IPS DF 4.7 (cell line): ENCODE results near the gene MANF.
"Not testable (repeated sequence)": the region's sequence is repeated elsewhere in the genome, so short reads cannot be mapped to it uniquely, and the experiment has no call there.

Experiments
- DNase-seq: peaks from one replicate; pipeline ENCODE4 v3.0.0-alpha.2; 2013; ENCODE audit warnings: low spot score; ENCODE audit errors: extremely low read depth

The MANF gene

DNA sequence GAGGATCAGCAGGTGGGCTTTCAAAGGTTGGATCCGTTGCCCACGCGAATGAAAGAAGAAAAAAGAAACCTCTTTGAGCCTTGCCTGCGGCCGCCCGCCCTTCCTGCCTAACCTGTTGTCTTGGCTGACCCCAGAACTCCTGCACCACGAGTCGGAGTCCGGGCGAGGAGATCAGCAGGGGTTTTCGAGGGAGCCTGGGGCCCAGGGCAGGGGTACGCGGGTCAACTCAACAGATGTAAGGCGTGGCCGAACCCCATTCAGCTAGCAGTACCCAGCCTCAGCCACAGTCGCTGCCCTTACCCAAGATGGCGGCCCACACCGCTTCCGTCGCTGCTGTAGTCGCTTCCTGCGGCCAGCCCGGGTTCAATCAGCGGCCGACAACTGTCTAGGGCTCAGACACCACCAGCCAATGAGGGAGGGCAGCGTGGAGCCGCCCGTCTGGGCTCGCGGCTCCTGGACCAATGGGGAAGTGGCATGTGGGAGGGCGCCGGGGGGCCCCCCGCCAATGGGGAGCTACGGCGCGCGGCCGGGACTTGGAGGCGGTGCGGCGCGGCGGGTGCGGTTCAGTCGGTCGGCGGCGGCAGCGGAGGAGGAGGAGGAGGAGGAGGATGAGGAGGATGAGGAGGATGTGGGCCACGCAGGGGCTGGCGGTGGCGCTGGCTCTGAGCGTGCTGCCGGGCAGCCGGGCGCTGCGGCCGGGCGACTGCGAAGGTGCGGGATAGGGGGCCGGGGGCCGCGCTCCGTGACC lies at the start of gene MANF:
Gene MANF (plus strand): TSS at position 566 of the 748 bp plus-strand sequence. CDS start 52 bp downstream, at position 618.
- peak; percentile 95 for DNase-seq

DNA sequence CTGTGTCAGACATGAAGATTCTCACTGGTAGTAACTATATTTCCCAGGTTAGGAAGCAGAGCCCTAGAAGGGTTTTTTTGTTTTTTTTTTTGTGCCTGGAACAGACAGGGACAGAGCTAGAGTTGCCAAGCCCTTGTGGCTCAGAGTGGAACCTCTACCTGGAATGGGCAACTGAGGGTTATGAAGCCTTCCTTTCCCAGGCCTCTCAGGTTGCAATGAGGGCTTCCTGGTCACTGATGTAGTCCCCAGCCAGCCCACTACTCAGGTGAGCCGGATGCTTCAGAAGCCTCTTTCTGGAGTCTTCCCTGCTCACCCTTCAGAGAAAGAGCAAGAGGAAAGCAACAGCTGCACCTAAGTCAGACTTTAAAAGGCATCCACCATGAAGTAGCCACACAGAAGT lies 48.8 kb upstream of the MANF start:
- no peak for DNase-seq

DNA sequence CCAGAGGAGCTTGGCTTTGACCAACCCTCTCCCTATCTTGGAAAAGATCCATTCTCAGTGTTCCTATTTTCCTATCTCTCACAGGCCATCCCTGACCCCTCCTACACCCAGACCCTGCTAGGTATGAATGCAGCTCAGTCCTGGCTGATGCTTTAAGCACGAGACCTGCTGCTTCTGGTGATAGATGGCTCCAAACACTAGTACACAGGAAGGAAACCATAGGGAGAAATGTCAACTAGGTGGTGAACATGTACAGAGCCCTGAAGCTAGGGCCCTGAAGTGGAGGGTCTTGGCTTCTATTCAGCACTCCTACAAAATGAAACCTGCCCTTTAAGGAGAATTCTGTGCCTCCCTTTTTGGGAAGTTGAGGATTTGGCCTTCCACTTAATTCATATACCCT lies 47.4 kb upstream of the MANF start:
- DNase-seq: no peak

DNA sequence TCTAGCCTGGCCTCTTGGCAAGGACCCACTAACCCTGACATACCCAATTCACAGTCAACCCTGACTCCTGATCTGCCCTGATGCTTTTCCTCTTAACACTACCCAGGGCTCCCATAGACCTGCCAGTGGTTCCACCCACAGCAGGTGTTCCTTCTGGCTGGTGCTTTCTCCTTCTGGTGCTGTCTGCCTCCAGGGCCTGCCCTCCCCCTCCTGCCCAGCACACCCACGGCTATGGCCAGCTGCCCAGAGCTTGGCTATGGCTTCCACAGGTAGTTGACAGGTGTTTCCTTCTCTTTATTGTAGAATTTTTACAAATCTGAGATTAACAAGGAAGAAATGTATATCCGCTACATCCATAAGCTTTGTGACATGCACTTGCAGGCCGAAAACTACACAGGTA lies 46.5 kb upstream of the MANF start:
- DNase-seq: no peak

DNA sequence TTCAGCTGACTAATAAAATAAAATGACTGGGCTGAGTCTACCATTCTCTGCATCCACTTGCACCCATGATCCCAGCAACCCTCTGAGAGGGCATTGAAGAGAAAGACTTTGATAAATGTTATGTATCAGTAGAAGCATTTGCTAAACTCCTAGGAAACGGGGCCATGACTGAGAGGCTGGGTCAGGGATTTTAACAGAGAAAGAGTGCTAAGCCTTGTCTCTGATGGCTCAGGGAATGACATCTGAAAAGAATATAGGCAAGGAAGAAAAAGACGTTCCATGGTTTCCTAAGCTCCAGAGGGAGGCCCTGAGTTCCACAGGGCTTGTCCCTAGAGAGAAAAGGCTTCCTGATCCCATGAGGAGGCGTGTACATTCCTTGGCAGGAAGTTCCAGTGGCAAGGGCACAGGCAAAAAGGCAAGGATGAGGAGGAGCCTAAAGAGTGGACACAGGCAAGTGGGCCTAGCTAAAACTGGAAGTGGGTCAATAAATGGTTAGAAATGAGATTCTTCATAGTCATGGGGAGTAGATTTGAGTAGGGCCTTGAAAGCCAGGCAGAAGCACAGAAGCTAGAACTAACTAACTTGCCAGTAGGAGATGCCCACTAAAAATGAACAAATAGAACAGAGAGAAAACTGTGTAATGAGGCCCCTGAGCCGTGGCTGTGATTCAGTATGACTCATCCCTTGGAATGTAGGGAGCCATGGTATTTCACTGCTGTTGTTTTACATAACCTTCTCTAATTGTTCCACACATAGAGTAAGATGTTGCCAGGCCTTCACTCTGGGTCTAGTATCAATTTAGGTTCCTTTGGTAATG lies 44.9 kb upstream of the MANF start:
- DNase-seq: no peak

DNA sequence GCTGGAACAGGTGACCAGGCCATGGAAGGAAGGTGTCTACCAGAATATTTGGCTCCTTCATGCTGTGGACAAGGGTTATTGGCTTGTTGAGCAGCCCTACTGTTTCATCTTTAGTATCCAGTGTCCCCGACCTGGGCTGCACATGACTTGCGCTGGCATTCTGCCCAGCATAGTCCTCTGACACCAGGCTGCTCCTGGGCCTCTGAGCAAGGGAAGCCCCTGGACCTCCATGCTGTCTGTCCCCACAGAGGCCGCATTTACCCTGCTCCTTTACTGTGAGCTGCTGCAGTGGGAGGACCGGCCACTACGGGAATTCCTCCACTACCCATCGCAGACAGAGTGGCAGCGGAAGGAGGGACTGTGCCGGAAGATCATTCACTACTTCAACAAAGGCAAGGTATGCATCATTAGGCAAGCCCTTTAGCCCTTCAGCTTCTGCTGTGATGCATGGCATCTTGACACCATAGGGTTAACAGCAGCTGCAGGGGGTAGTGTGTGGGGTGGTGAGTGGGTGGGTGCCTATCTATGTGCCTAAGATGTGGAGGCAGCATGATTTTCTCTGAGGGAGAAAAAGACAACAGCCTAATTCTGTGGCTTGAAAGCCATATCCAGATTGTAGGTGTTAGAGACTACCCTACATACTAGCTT lies 44.0 kb upstream of the MANF start:
- no peak for DNase-seq

DNA sequence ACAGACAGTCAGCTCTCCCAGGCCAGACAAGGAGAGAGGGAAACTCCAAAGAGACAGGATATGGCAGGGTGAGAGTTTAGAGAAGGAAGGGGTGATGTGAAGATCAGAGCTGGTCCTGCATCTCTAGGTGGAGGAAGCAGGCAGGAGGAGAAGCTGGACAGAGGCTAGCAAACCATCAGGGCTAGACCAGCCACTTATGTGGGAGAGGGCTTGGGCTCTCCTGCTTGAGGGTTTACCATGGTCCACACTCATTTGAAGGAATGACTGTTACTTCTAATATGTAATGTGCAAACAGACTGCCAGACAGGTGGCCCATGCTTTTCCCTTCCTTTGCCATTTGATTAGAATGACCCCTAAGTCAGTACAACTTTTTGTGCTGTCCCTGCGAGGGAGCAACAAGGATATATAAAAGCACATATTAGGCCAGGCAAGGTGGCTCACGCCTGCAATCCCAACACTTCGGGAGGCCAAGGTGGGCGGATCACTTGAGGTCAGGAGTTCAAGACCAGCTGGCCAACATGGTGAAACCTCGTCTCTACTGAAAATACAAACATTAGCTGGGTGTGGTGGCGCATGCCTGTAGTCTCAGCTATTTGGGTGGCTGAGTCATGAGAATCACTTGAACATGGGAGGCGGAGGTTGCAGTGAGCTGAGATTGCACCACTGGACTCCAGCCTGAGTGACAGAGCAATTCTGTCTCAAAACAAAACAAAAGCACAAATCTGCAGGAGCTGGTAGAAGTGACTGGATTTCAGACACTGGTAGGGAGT lies 41.0 kb upstream of the MANF start:
- DNase-seq: no peak

DNA sequence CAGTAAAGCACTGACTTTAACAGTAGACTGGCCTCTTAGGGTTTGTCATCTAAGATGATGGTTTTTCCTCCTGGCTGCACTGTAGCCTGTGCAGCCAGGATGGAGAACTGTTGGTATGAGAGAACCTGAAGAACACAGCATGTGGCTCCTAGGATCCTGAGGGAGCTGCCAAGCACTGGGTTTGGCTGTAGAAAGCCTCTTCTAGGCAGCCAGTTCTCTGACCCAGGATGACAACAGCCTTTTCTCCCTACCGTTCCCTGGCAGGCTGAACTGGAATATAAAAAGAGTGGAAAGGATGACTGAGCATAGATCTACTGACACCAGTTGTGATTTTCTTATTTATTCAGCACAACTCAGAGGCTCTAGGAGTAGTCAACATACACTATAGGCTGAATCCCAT lies 34.3 kb upstream of the MANF start:
- DNase-seq: no peak

DNA sequence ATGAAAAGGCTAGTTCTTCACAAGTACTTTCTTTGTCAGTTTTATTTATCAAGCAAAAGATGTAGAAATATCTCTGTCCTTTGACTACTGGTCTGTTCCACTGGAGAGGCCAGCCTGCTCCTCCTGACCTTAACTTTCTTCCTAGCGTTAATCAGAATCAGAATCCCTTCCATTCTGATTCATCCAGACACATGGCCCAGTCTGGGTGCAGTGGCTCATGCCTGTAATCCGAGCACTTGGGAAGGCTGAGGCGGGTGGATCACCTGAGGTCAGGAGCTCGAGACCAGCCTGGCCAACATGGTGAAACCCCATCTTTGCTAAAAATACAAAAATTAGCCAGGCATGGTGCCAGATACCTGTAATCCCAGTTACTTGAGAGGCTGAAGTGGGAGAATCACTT lies 32.0 kb upstream of the MANF start:
- DNase-seq: no peak

DNA sequence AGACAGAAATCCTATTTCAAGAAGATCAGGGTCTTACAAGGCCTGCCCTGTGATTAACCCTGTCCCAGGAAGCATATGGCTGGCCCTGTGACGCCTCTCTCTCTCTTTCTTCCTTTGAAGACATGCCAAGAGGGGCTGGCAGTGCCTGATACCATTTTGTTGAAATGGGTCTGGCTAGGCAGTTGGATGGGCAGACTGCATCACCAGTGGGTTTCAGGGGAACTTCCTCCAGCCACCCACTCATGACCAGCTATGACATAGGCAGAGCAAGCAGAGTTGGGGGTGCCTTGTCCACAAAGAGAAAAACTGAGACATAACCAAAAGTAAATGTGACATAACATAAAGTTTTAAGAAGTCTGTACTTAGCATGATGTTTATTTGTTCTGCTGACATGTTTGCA lies 31.4 kb upstream of the MANF start:
- no peak for DNase-seq

DNA sequence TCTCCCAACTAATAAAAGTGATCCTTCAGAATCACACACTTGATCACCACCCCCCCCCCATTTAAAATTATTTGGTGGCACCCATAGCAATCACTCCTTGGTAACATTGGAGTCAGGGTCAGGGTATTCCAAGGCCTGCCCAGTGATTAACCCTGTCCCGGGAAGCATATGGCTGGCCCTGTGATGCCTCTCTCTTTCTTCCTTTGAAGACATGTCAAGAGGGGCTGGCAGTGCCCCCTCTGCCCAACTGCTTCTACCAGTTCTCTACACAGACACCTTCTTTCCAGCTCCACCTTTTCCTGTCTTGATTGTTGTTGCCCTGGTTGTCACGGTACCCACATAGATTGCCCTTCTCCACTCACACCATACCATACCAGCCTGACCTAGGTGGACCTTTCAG lies 30.9 kb upstream of the MANF start:
- DNase-seq: no peak

DNA sequence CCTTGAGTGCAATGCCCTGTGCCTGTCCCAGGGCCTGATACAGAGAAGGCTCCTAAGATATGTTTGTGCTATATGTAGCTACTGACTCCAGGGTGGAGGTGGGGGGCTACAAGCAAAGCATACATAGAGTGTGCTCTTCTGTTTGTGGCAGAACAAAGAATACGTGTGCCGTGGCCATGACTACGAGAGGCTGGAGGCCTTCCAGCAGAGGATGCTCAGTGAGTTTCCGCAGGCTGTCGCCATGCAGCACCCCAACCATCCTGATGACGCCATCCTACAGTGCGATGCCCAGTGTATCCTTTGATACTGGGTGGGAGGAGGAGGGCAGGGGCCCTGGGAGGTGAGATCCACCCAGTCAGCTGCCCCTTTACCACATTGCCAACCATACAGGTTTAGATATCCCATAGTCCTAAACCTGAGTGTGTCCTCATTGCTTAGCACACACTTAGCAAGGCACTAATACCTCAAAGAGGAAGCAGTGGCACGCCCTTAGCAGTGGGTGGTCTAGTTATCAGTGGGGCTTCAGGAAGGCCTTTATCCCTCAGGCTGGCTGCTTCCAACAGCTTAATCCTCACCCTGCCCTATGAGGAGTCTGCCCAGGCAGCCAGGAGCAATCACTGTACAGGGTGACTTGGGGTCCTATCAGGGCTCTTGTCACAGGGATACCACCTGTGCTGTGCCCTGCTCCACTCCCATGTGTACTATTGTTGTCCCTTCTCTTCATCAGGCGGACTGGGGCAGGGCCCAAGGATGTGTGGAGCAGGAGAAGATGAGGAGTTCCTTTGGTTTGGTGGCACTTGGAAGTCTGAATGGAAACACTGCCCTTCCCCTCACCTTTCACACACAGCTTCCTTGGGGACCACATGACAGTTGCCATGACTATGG lies 30.1 kb upstream of the MANF start:
- no peak for DNase-seq

DNA sequence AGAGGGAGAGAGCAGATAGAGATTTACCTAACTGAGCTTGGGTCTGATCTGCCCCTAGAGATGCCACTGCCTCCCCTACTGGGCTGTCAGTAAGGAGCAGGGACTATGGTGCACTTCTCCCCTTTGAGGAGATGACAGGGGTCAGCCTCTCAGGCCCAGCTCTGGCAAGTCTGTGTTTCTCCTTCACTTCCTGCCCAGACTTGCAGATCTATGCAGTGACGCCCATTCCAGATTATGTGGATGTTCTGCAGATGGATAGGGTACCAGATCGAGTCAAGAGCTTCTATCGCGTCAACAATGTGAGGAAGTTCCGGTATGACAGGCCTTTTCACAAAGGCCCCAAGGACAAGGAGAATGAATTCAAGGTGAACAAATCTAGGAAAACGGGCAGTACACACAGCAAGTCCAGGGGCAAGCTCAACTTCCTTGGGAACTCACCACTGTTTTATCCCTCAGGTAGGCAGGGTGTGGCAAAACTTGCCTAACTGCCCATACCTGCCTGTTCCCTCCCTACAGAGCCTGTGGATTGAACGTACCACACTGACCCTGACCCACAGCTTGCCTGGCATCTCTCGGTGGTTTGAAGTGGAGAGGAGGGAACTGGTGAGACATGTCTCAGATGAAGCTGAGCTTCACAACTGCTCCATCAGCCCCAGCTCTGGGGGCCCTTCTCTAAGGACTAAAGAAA lies 29.1 kb upstream of the MANF start:
- no peak for DNase-seq

DNA sequence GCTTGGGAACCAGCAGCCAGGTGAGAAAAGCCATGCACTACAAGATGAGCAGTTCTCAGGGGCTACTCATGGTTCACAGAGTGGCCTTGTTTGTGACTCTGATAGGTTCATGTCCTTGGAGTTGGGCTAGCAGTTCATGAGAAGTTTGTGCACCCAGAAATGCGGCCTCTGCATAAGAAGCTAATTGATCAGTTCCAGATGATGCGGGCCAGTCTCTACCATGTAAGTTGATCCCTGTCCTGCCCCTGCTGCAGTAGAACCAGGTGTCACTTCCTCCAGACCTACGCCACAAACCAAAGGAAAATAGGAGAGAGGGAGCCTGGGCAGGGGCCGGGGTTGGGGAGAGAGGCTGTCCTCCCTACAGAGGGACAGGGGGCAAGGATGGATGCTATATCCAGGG lies 27.2 kb upstream of the MANF start:
- DNase-seq: no peak

DNA sequence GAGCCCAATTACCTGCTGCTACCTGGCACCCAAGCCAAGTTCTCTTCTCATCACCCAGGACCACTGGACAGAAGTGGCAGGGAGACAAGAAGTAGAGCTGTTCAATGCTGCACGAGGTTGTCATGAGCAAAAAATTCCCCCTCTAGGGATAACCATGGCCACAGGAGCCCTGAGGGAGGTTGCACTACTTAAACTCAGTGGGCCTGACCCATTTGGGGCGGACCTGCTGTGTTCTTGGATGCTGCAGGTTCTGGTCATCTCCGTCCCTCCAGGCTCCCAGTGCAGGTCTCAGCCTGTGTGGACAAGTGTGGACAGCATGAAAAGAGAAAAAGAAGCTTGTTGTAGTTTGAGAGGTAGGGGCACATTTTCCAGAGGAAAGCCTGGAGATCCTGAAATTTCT lies 26.1 kb upstream of the MANF start:
- DNase-seq: no peak

DNA sequence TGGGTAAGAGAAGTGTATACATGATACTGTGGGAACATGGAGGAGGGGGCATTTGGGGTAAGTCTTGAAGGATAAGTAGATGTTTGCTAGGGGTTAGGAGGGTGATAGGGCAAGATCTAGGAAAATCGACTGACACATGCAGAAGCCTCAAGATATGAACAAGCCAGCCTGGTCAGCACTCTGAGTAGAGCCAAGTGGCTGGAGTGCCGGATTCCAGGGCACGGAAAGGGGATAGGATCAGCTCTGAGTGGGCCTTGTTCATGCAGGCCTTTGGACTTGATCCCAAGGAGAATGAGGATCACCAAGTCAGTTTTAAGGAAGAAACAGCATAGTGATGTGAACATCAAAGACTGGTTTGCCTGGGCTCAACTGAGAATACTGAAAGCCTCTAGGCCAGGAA lies 24.3 kb upstream of the MANF start:
- DNase-seq: no peak

DNA sequence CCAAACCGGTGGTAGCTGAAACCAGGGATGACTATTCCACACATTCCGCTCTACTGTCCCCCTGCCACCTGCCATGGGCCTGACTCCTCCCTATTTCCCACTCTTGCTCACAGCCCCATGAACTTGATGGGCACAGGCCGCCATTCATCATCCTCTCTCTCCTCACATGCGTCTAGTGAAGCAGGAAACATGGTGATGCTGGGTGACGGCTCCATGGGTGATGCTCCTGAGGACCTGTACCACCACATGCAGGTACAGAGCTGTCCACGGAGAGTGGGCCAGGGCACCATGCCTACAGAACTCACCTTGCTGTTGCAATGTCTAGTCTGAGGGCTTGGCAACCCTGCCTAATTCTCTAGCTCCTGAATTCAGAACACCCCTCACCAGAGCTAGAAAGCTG lies 23.3 kb upstream of the MANF start:
- no peak for DNase-seq

DNA sequence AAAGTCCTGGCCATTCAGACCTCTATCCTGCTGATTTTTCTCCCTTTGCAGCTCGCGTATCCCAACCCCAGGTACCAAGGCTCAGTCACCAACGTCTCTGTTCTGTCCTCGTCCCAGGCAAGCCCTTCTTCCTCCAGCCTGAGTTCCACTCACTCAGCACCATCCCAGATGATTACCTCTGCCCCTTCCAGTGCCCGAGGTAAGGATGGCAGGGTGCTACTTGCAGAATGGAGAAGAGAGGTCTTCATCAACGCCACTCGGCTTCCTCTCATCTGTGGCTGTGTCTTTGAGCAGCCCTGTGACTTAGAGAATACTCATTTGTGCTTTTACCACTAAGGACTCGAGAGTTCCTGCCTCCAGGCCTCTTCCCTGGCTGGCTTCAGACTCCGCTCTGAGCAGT lies 22.6 kb upstream of the MANF start:
- DNase-seq: no peak

DNA sequence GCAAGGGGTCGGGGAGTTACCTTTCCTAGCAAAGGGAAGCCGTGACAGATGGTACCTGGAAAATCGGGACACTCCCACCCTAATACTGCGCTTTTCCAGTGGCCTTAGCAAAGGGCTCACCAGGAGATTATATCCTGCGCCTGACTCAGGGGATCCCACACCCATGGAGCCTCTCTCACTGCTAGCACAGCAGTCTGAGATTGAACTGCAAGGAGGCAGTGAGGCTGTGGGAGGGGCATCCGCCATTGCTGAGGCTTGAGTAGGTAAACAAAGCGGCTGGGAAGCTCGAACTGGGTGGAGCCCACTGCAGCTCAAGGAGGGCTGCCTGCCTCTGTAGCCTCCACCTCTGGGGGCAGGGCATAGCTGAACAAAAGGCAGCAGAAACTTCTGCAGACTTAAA lies 16.8 kb upstream of the MANF start:
- DNase-seq: not testable (repeated sequence)

DNA sequence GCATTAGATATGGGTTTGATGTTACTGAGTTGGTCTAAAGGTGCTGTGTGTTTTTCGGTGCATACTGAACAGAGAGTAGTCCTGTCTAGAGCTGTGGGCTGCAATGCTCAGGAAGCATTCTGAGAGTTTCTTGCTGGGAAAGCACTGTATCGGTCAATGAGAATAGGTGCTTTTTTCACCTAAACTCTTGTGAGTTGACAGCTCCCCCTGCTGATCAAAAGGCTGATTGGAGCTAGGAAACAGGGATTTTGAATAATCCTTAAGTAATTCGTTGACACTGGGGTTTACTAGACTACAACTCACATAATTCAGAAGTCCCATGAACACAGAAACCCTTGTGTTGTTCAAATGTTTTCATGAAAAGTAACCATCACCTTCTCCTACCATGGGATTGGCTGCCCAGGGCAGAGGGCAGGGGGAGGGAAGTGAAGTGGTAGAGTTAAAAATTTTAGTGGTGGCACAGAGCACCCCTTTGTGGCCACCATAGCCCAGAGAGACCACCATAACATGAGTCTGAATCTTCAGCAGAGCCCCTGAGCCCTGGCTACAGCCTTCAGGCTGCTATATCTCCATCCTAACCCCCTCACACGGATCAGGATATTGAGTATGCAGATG lies 13.0 kb upstream of the MANF start:
- no peak for DNase-seq
